Dedifferentiated amniotic fluid mesenchymal stem cell (primary cell): ENCODE measurements around the gene ICE2.
"Not testable (repeated sequence)": the region's sequence is repeated elsewhere in the genome, so short reads cannot be mapped to it uniquely, and the experiment has no call there.

Source experiments
- DNase-seq: peaks from one replicate; pipeline ENCODE4 v3.0.0-alpha.2; 2016; ENCODE audit errors: extremely low spot score

ICE2 gene

GRCh38 chr15:60408463-60408981 lies 70.4 kb downstream of the ICE2 start:
- no peak for DNase-seq

GRCh38 chr15:60407415-60407805 lies 71.5 kb downstream of the ICE2 start:
- DNase-seq, result peak; percentile 95

- no peak for DNase-seq
Measured at GRCh38 chr15:60406513-60407414, 72.2 kb downstream of the ICE2 start.

DNA sequence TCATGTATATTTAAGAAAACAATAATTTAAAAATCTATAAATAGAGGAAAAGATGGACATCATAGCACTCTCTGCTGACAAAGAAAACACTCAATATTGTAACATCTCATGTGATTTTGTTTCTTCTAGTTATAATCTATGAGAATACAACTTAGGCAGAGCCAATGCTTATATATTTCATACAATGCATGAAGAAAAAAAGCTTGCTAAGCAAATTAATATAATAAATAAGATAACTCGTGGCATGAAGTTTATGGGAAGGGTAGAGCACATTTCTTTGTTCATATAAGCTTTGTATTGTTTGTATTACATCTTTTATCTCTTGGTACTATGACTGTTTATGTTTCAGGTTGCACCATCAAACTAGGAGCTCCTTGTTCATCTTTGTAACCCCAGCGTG lies 73.5 kb downstream of the ICE2 start:
- DNase-seq, result no peak

DNA sequence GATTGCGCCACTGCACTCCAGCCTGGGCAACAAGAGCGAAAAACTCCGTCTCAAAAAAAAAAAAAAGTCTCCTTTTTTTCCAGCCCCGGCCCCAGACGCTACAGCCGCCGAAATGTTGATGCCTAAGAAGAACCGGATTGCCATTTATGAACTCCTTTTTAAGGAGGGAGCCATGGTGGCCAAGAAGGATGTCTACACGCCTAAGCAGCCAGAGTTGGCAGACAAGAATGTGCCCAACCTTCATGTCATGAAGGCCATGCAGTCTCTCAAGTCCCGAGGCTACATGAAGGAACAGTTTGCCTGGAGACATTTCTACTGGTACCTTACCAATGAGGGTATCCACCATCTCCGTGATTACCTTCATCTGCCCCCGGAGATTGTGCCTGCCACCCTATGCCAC lies 74.6 kb downstream of the ICE2 start:
- DNase-seq, result not testable (repeated sequence)

DNA sequence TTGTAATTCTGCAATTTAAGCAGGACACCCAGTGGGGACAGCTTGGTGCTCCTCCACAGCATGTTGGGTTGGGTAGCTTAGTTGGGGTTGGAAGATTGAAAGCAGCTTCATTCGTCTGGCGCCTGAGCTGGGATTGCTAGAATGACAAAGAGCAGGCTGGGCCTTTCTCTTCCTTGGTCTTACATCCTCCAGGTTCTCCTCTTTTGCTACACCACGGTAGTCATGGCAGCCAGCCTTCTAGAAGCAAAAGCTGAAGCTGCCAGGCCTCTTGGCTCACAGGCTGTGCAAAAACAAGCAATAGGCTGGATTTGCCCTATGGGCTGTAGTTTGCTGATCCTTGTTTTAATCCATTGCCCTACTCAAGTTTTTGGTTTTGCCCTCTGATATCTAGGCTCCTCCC lies 78.0 kb downstream of the ICE2 start:
- no peak for DNase-seq

DNA sequence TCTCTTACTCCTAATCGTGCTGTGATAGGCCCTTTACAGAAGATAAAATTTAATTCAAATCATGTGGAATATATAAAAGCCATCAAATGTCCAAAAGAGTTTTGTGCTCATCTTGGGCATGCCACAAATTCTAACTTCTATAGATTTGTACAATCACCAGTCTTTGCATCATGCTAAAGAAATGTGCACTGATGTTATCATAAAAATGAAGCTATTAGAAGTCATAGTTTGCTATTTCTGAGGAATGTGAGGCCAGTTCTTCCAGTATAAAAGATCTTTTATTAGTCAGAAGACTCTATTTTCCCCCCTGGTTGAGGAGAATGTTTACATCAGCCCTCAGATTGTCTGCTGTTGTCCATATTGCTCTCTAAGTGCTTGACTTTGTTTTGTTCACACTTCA lies 79.0 kb downstream of the ICE2 start:
- peak; percentile 80 for DNase-seq

DNA sequence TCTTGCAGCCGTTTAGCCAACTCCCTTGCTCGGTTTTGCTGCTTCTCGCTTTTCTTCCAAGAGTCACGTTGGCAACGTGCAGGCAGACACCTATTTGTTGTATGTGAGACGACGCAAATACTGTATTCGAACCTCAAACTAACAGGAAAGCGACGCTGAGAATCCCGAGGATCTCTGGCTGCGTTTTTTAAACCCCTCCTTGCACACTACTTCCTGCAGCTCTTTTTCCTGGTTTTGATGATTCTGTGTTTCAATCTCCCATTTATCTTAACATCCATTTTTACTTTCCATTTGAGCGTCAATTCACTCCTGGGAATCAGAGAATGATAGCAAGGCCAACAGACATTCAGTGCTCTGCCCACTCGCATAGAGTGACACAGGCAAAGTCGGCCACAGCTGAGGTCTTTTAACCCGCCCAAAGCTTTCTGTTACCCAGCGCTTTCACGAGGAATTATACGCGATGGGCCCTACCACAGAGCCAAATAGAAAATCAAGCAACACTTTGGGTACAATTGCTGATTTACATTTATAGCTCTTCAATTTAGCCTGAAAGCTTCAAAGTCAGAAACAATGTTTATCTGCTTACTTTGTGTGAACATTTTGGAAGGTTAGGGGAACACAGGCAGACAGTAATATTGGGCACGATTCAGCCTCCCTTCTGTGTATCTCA lies 79.6 kb downstream of the ICE2 start:
- no peak for DNase-seq

DNA sequence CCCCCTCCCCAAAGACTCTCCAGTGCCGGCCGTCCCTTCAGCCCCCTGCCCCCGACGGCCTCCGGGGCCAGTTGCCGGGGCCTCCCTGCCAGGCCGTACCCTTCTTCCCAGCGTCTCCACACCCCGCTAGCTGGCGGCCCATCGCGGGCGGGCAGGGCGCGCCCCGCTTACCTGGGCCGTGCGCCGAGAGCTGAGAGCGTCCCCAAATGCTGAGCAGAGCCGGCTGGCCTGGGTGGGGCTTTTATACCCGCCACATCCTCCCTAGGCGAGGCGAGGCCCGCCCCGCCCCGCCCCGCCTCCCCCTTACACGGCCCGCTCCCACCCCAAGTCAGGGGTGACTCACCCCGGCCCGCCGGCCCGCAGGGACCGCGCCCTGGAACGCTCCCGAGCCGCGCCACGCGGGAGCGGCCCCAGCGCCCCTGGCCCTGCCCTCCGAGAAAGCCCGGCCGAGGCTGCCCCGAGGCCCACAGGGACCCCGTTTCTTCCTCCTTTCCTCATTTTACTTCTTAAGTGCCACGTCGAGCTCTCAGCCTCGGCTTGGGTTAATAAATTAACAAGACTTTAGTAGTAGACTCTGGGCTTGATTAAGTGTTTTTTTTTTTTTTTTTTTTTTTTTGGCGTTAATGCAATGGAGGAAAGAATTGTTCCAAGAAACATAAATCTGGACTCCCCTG lies 81.0 kb downstream of the ICE2 start, which contains the start of gene ANXA2:
ANXA2 (minus strand) TSS at position 215 of the 674 bp plus-strand sequence. CDS start 11,911 bp downstream, outside the sequence.
- peak; percentile 79 for DNase-seq

- DNase-seq, result no peak
Measured at GRCh38 chr15:60396958-60397771, 81.8 kb downstream of the ICE2 start.

GRCh38 chr15:60396560-60396957 lies 82.4 kb downstream of the ICE2 start:
- no peak for DNase-seq

DNA sequence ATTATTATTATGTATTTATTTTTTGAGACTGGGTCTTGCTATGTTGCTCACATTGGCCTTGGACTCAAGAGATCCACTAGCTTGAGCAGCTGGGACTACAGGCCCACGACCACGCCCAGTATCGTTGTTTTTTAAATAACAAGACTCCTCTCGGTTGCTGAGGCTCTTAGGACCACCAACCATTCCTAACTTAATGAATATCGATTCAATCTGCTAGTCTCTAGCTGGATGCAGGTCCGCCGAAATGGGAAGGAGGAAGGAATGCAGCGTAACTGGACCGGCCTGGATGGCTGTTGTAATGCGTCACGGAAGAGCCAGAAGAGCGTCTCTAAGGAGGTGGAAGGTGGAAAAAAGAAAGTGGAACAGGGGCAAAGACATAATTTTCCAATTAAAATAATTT lies 82.8 kb downstream of the ICE2 start:
- no peak for DNase-seq

DNA sequence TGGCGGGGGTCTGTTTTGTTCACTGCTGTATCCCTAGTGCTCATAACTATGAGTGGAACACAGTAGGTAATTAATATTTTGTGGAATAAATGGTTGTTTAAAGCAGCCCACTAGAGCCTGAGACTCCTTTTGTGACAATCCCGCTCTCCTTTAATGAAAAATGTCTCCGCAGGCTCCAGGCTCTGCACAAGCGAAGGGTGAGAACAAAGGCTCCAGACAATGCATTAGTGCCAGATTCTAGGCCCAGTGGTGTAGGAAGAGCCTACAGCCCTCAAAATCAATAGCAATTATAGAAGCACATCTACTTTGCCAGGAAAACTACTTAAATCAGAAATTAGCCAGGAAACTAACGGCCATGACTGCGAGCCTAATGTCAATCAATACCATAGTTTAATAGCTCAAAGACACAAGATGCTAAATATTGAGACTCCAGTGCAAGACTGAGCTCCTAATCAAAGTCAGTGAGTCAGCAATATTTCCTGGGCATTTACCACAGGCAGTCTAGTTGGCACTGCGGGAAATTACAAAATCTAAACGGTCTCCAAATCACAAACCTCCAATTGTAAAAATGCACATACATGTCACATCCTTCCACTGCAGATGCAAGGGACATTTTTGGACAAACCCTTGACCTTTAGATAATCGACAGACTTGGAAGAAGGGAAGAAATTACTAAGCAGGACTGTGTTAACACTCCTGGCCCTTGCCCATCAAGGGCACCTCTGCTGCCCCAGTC lies 83.5 kb downstream of the ICE2 start:
- DNase-seq, result no peak

- no peak for DNase-seq
Measured at GRCh38 chr15:60394689-60395097, 84.2 kb downstream of the ICE2 start.

DNA sequence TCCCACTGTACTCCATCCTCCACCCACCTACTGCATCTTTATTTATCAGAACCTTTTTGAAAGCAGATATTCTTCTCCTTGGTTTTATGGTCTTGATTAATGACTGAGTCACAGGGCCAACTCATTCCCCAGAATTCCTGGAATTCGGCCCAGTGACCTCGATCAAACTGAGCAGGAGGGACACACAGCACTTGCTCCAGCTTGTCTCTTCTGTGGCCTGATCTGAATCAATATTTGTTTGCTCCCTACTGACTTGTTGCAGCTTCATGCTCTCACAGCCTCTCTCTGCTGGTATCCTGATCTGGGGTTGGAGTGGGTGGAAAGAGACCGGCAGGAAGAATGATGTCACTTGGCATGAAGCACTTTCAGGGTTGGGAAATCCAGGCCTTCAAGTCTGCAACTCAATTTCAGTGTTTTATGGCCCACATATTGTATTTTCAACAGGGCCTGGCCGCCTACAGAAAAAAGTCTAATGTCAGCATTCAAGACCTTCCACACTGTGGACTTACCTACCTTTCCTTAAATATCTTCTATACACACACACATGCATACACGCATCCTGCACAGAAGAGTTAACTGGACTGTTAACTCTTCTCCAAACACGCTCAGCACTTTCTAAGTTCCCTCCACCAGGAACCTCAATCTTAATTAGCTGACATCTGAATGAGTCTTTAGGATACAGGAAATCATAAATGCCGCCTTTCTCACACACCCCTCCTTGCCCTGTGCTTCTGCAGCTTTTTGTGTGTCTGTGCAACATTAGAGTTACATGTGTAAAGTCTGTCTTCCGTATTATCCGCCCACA lies 85.8 kb downstream of the ICE2 start:
- DNase-seq, result peak; percentile 95

DNA sequence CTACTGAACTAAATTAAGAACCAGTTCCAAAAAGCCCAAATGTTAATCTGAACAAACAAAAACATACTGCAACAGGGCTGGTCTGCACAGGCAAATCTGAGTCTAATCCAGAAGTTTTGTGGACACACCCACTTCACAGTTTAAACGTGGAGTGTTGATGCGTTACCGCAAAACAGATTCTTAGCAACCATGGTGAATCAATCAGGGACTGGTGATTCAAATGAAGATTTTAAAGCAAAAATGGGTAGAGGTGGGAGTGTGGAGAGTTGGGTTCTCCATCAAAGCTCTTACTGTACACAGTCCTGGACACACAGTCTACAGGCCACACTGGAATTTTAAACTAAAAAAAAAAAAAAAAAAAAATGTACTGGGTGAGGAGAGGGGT lies 86.3 kb downstream of the ICE2 start:
- DNase-seq, result peak; percentile 70

DNA sequence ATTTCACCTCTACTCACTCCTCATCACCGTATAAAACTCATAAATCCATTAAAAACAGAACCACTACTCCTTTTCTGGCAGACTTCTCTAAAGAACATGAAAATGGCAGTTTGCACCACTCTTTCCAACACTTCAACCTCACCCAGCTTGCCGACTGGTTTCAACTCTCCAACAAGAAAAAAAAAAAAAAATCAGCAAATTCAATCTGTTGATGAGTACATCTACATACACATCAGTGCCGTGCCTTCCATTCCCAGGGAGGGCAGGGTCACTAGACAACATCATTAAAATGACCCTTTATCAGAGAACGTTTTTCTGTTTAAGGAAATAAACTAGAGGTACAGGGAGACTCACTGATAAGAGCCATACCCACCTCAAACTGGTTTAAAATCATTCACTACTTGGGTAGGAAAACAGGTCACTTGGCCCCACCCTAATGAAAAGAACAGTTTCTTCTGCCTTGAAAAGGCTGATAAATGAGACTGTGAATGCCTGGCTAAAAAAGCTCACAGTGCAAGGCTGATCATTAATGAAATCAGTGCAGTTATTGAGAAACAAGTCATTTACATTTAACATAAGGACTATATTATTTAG lies 87.1 kb downstream of the ICE2 start:
- no peak for DNase-seq

DNA sequence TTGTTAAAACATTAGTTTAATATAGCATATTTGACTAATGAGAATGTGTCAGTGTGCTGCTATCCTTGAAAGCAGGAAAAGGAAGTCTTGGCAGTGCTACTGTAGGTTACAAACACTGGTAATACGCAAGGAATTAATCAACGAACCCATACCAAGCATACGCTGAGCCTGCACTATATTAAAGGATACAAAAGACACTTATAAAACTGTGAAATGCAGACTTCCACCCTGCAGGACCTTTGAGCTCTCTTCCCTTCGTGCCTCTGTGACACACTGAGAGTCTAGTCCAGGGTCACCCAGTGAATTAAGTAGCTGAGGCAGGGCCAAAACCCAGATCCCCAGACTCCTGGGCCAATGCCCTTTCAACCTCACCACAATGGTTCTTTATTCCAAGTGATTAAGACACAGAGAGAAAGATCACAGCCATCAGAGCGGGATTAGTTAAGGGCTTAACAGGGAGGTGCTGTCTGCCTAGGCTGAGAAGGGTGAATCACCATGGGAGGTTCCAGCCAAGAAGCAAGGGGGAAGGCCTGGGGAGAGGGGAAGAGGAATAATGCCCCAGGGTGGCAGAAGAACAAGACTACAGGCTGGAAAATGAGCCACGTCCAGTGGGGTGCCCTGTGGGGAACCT lies 88.0 kb downstream of the ICE2 start:
- DNase-seq, result peak; percentile 83

DNA sequence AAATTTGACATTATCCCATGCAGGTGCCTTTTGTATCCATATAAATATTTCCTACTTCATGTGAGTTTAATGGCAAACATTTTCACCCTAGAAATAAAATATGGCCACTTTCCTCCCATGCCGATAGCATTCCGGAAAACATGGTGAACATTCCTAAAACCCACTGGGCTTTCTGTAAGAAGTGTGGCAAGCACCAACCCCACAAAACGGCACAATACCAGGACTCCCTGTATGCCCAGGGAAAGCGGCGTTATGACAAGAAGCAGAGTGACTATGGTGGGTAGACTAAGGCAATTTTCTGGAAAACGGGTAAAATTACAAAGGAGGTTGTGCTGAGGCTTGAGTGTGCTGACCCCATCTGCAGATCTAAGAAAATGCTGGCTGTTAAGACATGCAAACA lies 88.7 kb downstream of the ICE2 start:
- DNase-seq, result no peak
